Stimulated activated CD4-positive, alpha-beta T cell treated with anti-CD3 and anti-CD28 coated beads, TNF-alpha, amount 100 ng/mL, for 48 hours (primary cell): ENCODE data around the gene MYO5A.

Experiments used
- DNase-seq, 3 donors: peaks; one replicate each; pipeline ENCODE4 v3.0.0-alpha.2; 2020; ENCODE audit warnings: low read depth in 3 of 3

The MYO5A gene

GRCh38 chr15:52362497-52362896, 166.2 kb downstream of the MYO5A start:
- DNase-seq, result no peak

- no peak for DNase-seq
Observed at GRCh38 chr15:52361975-52362494, 166.6 kb downstream of the MYO5A start.

GRCh38 chr15:52361494-52361893, 167.2 kb downstream of the MYO5A start:
- no peak for DNase-seq

- DNase-seq, result no peak
Observed at GRCh38 chr15:52360229-52361203, 168.2 kb downstream of the MYO5A start.

GRCh38 chr15:52359722-52360121, 169.0 kb downstream of the MYO5A start:
- DNase-seq, result no peak

GRCh38 chr15:52357949-52358348, 170.7 kb downstream of the MYO5A start:
- no peak for DNase-seq

GRCh38 chr15:52352086-52352485, 176.6 kb downstream of the MYO5A start:
- DNase-seq, result no peak

- DNase-seq, result no peak
Observed at GRCh38 chr15:52351206-52351908, 177.3 kb downstream of the MYO5A start.

- DNase-seq, result no peak
Observed at GRCh38 chr15:52350423-52350822, 178.3 kb downstream of the MYO5A start.

GRCh38 chr15:52349052-52349700, 179.5 kb downstream of the MYO5A start:
- no peak for DNase-seq

- no peak for DNase-seq
Observed at GRCh38 chr15:52348056-52348745, 180.5 kb downstream of the MYO5A start.

- no peak for DNase-seq
Observed at GRCh38 chr15:52344592-52344991, 184.1 kb downstream of the MYO5A start.

- DNase-seq, result no peak
Observed at GRCh38 chr15:52343831-52344230, 184.8 kb downstream of the MYO5A start.

GRCh38 chr15:52340093-52340492, 188.6 kb downstream of the MYO5A start:
- DNase-seq, result no peak

- DNase-seq, result no peak
Observed at GRCh38 chr15:52338891-52339290, 189.8 kb downstream of the MYO5A start.

GRCh38 chr15:52338058-52338457, 190.6 kb downstream of the MYO5A start:
- no peak for DNase-seq

GRCh38 chr15:52337198-52337853, 191.4 kb downstream of the MYO5A start:
- DNase-seq, result no peak

- no peak for DNase-seq
Observed at GRCh38 chr15:52336529-52336928, 192.2 kb downstream of the MYO5A start.

- no peak for DNase-seq
Observed at GRCh38 chr15:52334491-52335160, 194.1 kb downstream of the MYO5A start.

GRCh38 chr15:52331490-52332240, 197.0 kb downstream of the MYO5A start:
- DNase-seq, result peak; percentile 16 to 27 (median 26)
